Measurements from ENCODE around the gene UFD1. TPM values are rescaled to one million over a fixed set of nuclear protein-coding genes. Genes with fewer than 3 reads are reported as not detected.

UFD1 gene
- total and polyA plus RNA-seq, 2 experiments from 2014 or later, result 51.5 to 79.1 TPM

- Histone ChIP-seq H3K4me2 (no peak overlapping the region), H3K9me3 (ENCODE audit: low read depth) (no peaks in the 10 kb centered on the region), H3K27me3 (no peaks in the 10 kb centered on the region), H3K27ac (no peak overlapping the region), H3K4me1 (ENCODE audit: insufficient read depth) (no peaks in the 10 kb centered on the region), H3K36me3 (replicated peaks; ENCODE audit: insufficient read depth, low read depth) (no peaks in the 10 kb centered on the region), H3K79me2 (no peaks in the 10 kb centered on the region), H3K4me3 (no peak overlapping the region), H4K20me1 (ENCODE audit: insufficient read depth, poor library complexity, severe bottlenecking) (no peaks in the 10 kb centered on the region), H3K9me2 (replicated peaks; ENCODE audit: insufficient read depth) (no peaks in the 10 kb centered on the region), H2AFZ (no peak overlapping the region)
- 95% methylated on average over 3 of the region's 3 CpGs for WGBS (ENCODE audit: low lambda C conversion rate, missing lambda C conversion rate)
- no peak for DNase-seq (ENCODE audit: low spot score)
- TF ChIP-seq EZH2 (IDR thresholded peaks at IDR 0.05; ENCODE audit: borderline replicate concordance), result no peak
- no peak for TF ChIP-seq CTCF (IDR thresholded peaks at IDR 0.05; ENCODE audit: poor library complexity)
- no peak for TF ChIP-seq EZH2phosphoT487 (IDR thresholded peaks at IDR 0.05; ENCODE audit: low read depth, severe bottlenecking, unreplicated experiment)
These were observed 30.2 kb upstream of the UFD1 start for GRCh38 chr22:19509191-19509590.

GRCh38 chr22:19508024-19508776 is 29.2 kb upstream of the UFD1 start:
- H3K27ac ChIP-seq, result no peak overlapping the region
- no peaks in the 10 kb centered on the region for H3K79me2 ChIP-seq
- no peaks in the 10 kb centered on the region for H3K9me3 ChIP-seq (ENCODE audit: low read depth)
- TF ChIP-seq EZH2 (IDR thresholded peaks at IDR 0.05; ENCODE audit: borderline replicate concordance), result no peak
- no peaks in the 10 kb centered on the region for H3K4me1 ChIP-seq (ENCODE audit: insufficient read depth)
- H4K20me1 ChIP-seq (ENCODE audit: insufficient read depth, poor library complexity, severe bottlenecking), result no peaks in the 10 kb centered on the region
- no peak overlapping the region for H3K4me3 ChIP-seq
- H3K4me2 ChIP-seq, result no peak overlapping the region
- H3K27me3 ChIP-seq, result no peaks in the 10 kb centered on the region
- WGBS (ENCODE audit: low lambda C conversion rate, missing lambda C conversion rate), result 95% methylated on average over 10 of the region's 10 CpGs
- H3K9me2 ChIP-seq (replicated peaks; ENCODE audit: insufficient read depth), result no peaks in the 10 kb centered on the region
- H2AFZ ChIP-seq, result no peak overlapping the region
- no peak for DNase-seq (ENCODE audit: low spot score)
- H3K36me3 ChIP-seq (replicated peaks; ENCODE audit: insufficient read depth, low read depth), result no peaks in the 10 kb centered on the region

GRCh38 chr22:19507534-19507861 is 28.5 kb upstream of the UFD1 start:
- H3K4me1 ChIP-seq (ENCODE audit: insufficient read depth), result no peaks in the 10 kb centered on the region
- no peaks in the 10 kb centered on the region for H3K27me3 ChIP-seq
- H3K9me3 ChIP-seq (ENCODE audit: low read depth), result no peaks in the 10 kb centered on the region
- no peaks in the 10 kb centered on the region for H3K9me2 ChIP-seq (replicated peaks; ENCODE audit: insufficient read depth)
- no peak for TF ChIP-seq CTCF (IDR thresholded peaks at IDR 0.05; ENCODE audit: poor library complexity)
- TF ChIP-seq EZH2 (IDR thresholded peaks at IDR 0.05; ENCODE audit: borderline replicate concordance), result no peak
- TF ChIP-seq EZH2phosphoT487 (IDR thresholded peaks at IDR 0.05; ENCODE audit: low read depth, severe bottlenecking, unreplicated experiment), result no peak
- H3K79me2 ChIP-seq, result no peaks in the 10 kb centered on the region
- H3K4me3 ChIP-seq, result no peak overlapping the region
- no peak overlapping the region for H2AFZ ChIP-seq
- DNase-seq (ENCODE audit: low spot score), result no peak
- 94% methylated on average over 4 of the region's 4 CpGs for WGBS (ENCODE audit: low lambda C conversion rate, missing lambda C conversion rate)
- H3K36me3 ChIP-seq (replicated peaks; ENCODE audit: insufficient read depth, low read depth), result no peaks in the 10 kb centered on the region
- H3K27ac ChIP-seq, result no peak overlapping the region
- H4K20me1 ChIP-seq (ENCODE audit: insufficient read depth, poor library complexity, severe bottlenecking), result no peaks in the 10 kb centered on the region
- H3K4me2 ChIP-seq, result no peak overlapping the region

GRCh38 chr22:19506212-19506611 is 27.2 kb upstream of the UFD1 start:
- Histone ChIP-seq H3K4me3 (no peak overlapping the region), H3K36me3 (replicated peaks; ENCODE audit: insufficient read depth, low read depth) (no peaks in the 10 kb centered on the region), H4K20me1 (ENCODE audit: insufficient read depth, poor library complexity, severe bottlenecking) (no peaks in the 10 kb centered on the region), H3K9me2 (replicated peaks; ENCODE audit: insufficient read depth) (no peaks in the 10 kb centered on the region), H3K27ac (no peak overlapping the region), H3K9me3 (ENCODE audit: low read depth) (no peaks in the 10 kb centered on the region), H2AFZ (no peak overlapping the region), H3K27me3 (no peaks in the 10 kb centered on the region), H3K4me1 (ENCODE audit: insufficient read depth) (no peaks in the 10 kb centered on the region), H3K79me2 (no peaks in the 10 kb centered on the region), H3K4me2 (no peak overlapping the region)
- TF ChIP-seq EZH2phosphoT487 (IDR thresholded peaks at IDR 0.05; ENCODE audit: low read depth, severe bottlenecking, unreplicated experiment), result no peak
- TF ChIP-seq CTCF (IDR thresholded peaks at IDR 0.05; ENCODE audit: poor library complexity), result no peak
- no peak for TF ChIP-seq EZH2 (IDR thresholded peaks at IDR 0.05; ENCODE audit: borderline replicate concordance)
- 85% methylated on average over 10 of the region's 10 CpGs for WGBS (ENCODE audit: low lambda C conversion rate, missing lambda C conversion rate)
- DNase-seq (ENCODE audit: low spot score), result no peak
